Muscle layer of duodenum (tissue), 2 donors: ENCODE results near the gene ATP9A.

Experiments
- H3K27ac ChIP-seq: one replicate; pipeline ENCODE4 v1.7.0; 2013; ENCODE audit warnings: mild to moderate bottlenecking, low read length
- H3K27me3 ChIP-seq: one replicate; pipeline ENCODE4 v1.7.0; 2013; ENCODE audit warnings: low read depth, mild to moderate bottlenecking, control low read depth, low read length
- H3K36me3 ChIP-seq, 2 donors: one replicate each; pipeline ENCODE4 v1.7.0; 2013; ENCODE audit warnings: low read length in 2 of 2, control low read depth in 1 of 2, mild to moderate bottlenecking in 1 of 2; ENCODE audit not compliant: insufficient read depth in 2 of 2, control insufficient read depth in 1 of 2
- H3K4me1 ChIP-seq, 2 donors: one replicate each; pipeline ENCODE4 v1.7.0; 2013; ENCODE audit warnings: low read length in 2 of 2, mild to moderate bottlenecking in 2 of 2, control low read depth in 1 of 2, moderate library complexity in 1 of 2; ENCODE audit not compliant: insufficient read depth in 2 of 2, control insufficient read depth in 1 of 2
- H3K4me3 ChIP-seq, 2 donors: one replicate each; pipeline ENCODE4 v1.7.0; 2013; ENCODE audit warnings: low read length in 2 of 2, low read depth in 1 of 2, mild to moderate bottlenecking in 1 of 2
- H3K9me3 ChIP-seq, 2 donors: one replicate each; pipeline ENCODE4 v1.7.0; 2013; ENCODE audit warnings: low read length in 2 of 2, control low read depth in 1 of 2, mild to moderate bottlenecking in 1 of 2; ENCODE audit not compliant: control insufficient read depth in 1 of 2
- donor health status: healthy.

The ATP9A gene

DNA sequence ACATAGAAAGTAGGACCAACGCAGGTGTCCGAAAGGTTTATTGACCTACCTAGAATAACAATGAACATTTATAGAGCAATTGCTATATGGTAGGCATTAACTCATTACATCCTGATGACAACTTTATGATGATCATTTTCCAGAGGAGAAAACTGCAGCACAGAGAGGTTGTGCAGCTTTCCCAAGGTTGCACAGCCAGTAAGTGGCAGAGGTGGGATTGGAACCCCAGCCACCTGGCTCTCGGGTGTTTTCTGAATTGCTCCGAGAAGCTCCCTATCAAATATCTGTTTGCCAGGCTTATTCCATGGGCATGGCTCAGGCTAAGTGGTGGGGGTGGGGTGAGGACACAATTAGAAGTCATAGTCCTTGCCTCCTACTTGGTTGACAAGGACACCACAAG is 201.6 kb downstream of the ATP9A start:
- Histone ChIP-seq H3K27ac (peak overlapping the region; percentile 78), H3K4me3 (no peak overlapping the region), H3K4me1 (peaks cover 19 to 44% of the 10 kb centered on the region in 2 donors), H3K9me3 (no peaks in the 10 kb centered on the region), H3K27me3 (no peaks in the 10 kb centered on the region), H3K36me3 (peaks cover 0 to 10% of the 10 kb centered on the region in 2 donors)

GRCh38 chr20:51565298-51566144 is 202.7 kb downstream of the ATP9A start:
- Histone ChIP-seq H3K4me1 (peaks cover 24 to 47% of the 10 kb centered on the region in 2 donors), H3K27ac (peak overlapping the region; percentile 78), H3K4me3 (no peak overlapping the region), H3K27me3 (peaks cover 4% of the 10 kb centered on the region), H3K9me3 (no peaks in the 10 kb centered on the region), H3K36me3 (peaks cover 0 to 10% of the 10 kb centered on the region in 2 donors)

DNA sequence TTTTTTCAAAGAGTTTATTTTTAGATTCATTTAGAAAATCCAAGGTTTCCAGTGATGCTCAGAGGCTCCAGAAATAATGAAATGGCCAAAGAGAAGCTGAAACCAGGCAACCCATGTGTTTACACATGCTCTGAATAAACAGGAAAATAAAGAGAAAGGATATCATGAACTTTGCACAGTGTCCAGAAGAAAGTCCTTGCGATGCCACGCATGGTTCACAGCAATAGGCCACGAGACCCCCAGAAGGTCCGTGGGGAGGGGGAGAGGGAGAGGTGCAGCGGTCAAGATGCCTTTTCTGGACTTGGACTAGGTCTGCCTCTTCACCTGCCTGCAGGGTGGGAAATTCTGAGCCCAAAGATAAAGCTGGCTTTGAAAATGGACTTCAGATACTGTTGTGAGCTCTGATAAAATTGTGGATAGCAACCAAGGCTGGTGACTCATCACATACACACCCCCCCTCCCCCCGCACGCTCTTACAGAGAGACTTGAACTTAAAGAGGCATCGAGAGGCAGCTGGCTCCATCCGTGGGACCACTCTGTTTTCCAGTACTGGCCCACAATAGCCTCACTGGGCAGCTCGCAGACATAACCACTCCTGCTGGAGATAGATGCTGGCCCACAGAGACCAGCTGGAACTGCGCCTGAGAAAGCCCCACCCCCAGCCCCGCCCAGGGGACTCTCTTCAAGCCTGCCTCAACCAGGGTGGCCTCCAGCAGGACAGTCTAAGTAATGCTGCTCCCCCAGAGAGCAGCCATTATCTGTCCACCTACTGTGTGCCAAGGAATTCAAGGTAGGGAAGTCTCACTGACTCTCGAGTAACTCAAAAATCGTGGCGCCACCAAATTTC is 204.5 kb downstream of the ATP9A start:
- Histone ChIP-seq H3K9me3 (no peaks in the 10 kb centered on the region), H3K4me3 (peak overlapping the region; percentile 72 to 79), H3K27ac (peak overlapping the region; percentile 77), H3K4me1 (peaks cover 29 to 48% of the 10 kb centered on the region in 2 donors), H3K36me3 (peaks cover 0 to 10% of the 10 kb centered on the region in 2 donors), H3K27me3 (peaks cover 11% of the 10 kb centered on the region)

- Histone ChIP-seq H3K4me1 (peaks cover 29 to 48% of the 10 kb centered on the region in 2 donors), H3K27me3 (peaks cover 11% of the 10 kb centered on the region), H3K27ac (peak overlapping the region; percentile 77), H3K4me3 (peak overlapping the region; percentile 72 to 79), H3K36me3 (peaks cover 0 to 10% of the 10 kb centered on the region in 2 donors), H3K9me3 (no peaks in the 10 kb centered on the region)
Observed at GRCh38 chr20:51563174-51563485, 205.1 kb downstream of the ATP9A start.

GRCh38 chr20:51562332-51563173 is 205.6 kb downstream of the ATP9A start:
- Histone ChIP-seq H3K27me3 (peaks cover 11% of the 10 kb centered on the region), H3K4me1 (peaks cover 29 to 48% of the 10 kb centered on the region in 2 donors), H3K36me3 (peaks cover 0 to 10% of the 10 kb centered on the region in 2 donors), H3K9me3 (no peaks in the 10 kb centered on the region), H3K27ac (peak overlapping the region; percentile 91), H3K4me3 (peak overlapping the region; percentile 72 to 79)

DNA sequence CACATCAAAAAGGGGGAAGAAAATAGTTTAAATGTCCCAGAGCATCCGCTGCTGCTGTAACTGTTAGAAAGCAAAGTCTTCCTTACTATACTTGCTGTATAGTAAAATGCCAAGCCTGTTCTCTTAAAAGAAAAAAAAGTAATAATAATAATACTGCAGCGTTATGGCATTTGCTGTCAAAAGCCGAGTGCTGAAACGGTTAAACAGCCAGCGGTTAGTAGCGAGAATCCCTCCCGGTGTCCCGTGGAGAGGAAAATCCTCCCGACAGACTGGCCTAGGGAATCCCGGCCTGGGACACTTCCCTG is 206.2 kb downstream of the ATP9A start:
- H3K36me3 ChIP-seq, result peaks cover 0 to 10% of the 10 kb centered on the region in 2 donors
- peak overlapping the region; percentile 72 to 79 for H3K4me3 ChIP-seq
- peak overlapping the region; percentile 91 for H3K27ac ChIP-seq
- no peaks in the 10 kb centered on the region for H3K9me3 ChIP-seq
- H3K4me1 ChIP-seq, result peaks cover 29 to 48% of the 10 kb centered on the region in 2 donors
- peaks cover 11% of the 10 kb centered on the region for H3K27me3 ChIP-seq

GRCh38 chr20:51560550-51561307 is 207.5 kb downstream of the ATP9A start:
- Histone ChIP-seq H3K4me3 (peak overlapping the region; percentile 68 to 72), H3K36me3 (peaks cover 0 to 10% of the 10 kb centered on the region in 2 donors), H3K27me3 (peaks cover 11% of the 10 kb centered on the region), H3K9me3 (no peaks in the 10 kb centered on the region), H3K27ac (peak overlapping the region; percentile 91), H3K4me1 (peaks cover 25 to 43% of the 10 kb centered on the region in 2 donors)

- Histone ChIP-seq H3K27ac (no peak overlapping the region), H3K27me3 (peaks cover 11% of the 10 kb centered on the region)
Observed at GRCh38 chr20:51560042-51560441, 208.1 kb downstream of the ATP9A start.

GRCh38 chr20:51554538-51555165 is 213.5 kb downstream of the ATP9A start:
- Histone ChIP-seq H3K4me3 (no peak overlapping the region), H3K4me1 (no peaks in the 10 kb centered on the region), H3K36me3 (no peaks in the 10 kb centered on the region), H3K9me3 (no peaks in the 10 kb centered on the region), H3K27me3 (peaks cover 2% of the 10 kb centered on the region), H3K27ac (no peak overlapping the region)

More at GRCh38 chr20:51560042-51560441, 208.1 kb downstream of the ATP9A start:
- peaks cover 0 to 10% of the 10 kb centered on the region in 2 donors for H3K36me3 ChIP-seq
- peak overlapping the region; percentile 68 to 72 for H3K4me3 ChIP-seq
- peaks cover 19 to 37% of the 10 kb centered on the region in 2 donors for H3K4me1 ChIP-seq
- H3K9me3 ChIP-seq, result no peaks in the 10 kb centered on the region

DNA sequence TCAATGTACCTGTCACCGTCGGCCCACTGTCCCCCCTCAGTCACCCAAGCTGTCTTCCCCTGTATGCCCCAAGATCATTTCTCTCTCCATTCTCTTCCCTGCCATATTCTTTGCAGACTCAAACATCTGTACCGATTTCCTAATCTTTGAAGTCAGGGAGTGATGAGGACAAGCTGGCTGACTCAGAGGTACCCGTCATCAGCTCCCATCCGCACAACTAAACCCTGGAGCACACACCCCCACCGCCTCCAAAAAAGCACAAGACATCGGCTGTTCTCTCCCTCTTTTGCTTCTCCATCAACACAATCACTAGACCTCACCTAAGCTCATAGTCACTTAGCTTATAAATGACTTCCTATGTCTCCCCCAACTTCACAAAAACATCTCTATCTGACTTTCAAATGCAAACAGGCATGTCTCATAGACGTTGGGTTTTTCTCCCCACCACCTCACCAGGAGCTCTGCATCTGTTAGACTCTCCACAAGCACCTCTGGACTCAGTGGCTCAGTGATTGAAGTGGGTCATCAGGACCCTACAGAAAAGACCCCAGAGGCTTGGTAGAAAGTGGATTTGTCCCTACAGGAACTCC is 214.2 kb downstream of the ATP9A start:
- H3K27me3 ChIP-seq, result no peaks in the 10 kb centered on the region
- H3K9me3 ChIP-seq, result no peaks in the 10 kb centered on the region
- H3K4me1 ChIP-seq, result no peaks in the 10 kb centered on the region
- no peak overlapping the region for H3K4me3 ChIP-seq
- no peaks in the 10 kb centered on the region for H3K36me3 ChIP-seq
- H3K27ac ChIP-seq, result no peak overlapping the region
